GM18951 (cell line): Measurements from ENCODE around the gene TNIP1.
A peak's percentile ranks its signal among the peaks of the same experiment; 100 is the strongest.

Source experiments
- POLR2A ChIP-seq: IDR thresholded peaks from 4 replicates; pipeline ENCODE4 v1.6.1; 2011; ENCODE audit warnings: mild to moderate bottlenecking; ENCODE audit not compliant: insufficient read length, insufficient read depth; ENCODE audit errors: extremely low read depth
- in situ Hi-C: fragments of 300-500 bp; cut with MboI; formaldehyde crosslinking; loops from one replicate; pipeline ENCODE4 v1.12.0; 2022; ENCODE audit warnings: low sequenced_read_pairs, mixed read lengths, inconsistent platforms; ENCODE audit not compliant: unreplicated experiment

Gene TNIP1, protein sequence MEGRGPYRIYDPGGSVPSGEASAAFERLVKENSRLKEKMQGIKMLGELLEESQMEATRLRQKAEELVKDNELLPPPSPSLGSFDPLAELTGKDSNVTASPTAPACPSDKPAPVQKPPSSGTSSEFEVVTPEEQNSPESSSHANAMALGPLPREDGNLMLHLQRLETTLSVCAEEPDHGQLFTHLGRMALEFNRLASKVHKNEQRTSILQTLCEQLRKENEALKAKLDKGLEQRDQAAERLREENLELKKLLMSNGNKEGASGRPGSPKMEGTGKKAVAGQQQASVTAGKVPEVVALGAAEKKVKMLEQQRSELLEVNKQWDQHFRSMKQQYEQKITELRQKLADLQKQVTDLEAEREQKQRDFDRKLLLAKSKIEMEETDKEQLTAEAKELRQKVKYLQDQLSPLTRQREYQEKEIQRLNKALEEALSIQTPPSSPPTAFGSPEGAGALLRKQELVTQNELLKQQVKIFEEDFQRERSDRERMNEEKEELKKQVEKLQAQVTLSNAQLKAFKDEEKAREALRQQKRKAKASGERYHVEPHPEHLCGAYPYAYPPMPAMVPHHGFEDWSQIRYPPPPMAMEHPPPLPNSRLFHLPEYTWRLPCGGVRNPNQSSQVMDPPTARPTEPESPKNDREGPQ

DNA sequence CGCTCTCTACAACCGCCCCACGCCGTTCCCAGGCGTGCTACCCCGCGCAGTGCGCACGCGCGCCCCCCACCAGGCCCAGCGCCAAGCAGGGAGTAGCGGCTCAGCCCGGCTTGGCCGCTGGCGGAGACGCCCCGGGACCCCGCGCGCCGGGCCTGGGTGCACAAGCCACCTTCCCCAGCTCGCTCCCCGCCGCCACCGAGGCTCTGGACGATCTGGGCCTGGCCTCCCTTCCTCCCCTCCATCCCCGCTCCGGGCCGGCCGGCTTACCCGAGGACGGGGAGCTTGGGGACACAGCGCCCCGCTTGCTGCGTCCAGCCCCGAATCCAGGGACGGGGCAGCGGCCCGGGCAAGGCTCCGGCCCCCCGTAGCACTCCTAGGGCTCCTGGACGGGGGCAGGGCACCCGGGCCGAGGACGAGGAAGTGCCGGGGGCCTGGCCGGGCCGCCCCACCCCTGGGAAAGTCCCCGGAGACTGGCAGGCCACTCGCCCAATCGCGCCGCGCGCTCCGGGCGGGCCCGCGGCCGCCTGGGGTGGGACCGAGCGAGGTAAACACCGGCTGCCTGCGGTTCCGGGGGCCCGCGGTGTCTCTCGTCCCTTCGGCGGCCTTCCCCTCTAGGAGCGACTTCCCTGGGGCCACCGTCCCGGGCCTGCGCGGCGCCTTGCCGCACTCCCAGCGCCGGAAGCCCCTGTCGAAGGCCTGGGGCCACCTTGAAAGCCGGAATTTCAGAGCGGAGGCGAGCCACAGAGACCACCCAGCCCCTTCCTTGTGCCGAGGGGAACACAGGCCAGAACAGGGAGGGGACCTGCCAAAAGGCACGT lies at the start of gene TNIP1:
TSS of gene TNIP1 (minus strand) at position 422 of the 818 bp plus-strand sequence. CDS start 15,939 bp downstream, outside the sequence.
- TF ChIP-seq POLR2A, result peak; percentile 77
- in situ Hi-C loops, result no loop called here

DNA sequence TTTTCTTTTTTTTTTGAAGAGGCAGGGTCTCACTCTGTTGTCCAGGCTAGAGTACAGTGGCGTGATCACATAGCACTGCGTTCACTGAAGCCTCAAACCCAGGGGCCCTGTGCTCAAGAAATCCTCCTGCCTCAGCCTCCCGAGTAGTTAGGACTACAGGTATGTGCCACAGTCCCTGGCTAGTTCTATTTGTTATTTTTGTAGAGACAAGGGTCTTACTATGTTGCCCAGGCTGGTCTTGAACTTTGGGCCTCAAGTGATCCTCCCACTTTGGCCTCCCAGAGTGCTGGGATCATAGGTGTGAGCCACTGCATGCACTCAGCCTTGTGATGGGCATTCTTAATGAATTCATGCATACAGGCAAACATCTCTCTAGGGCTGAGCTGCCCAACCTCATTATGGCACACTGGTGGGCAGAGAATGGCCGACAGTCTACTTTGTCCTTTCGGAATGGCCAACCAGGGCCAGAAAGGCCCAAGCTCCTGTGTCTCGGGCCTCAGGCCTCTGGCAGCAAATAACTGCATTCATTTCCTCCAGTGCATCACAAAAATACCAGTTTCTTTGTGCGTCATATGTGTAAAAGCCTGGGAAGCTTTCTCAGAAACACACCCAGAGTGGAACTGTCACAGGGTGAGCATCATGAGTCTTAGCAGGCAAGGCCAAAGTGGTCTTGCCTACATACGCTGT lies 49.5 kb upstream of the TNIP1 start:
- in situ Hi-C loops, result no loop called here
- peak; percentile 5 for TF ChIP-seq POLR2A

DNA sequence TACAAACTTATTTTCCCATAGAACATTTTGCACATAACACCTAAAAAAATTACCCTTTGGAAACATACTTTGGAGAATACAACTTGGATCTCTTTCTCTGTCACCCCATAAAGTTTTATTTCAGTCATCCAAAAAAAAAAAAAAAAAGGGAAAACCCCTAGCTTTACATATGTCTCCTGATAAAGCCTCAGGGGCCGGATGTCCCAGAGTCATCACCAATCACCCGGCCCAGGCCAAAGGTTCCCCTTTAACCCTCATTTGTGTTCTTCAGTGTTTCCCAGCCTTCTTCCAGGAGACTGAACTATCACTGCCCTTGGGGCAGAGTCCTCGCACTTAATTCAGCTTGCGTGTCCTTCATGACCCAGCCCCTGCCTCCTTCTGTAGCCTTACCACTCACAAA lies 48.0 kb upstream of the TNIP1 start:
- in situ Hi-C loops, result no loop called here
- TF ChIP-seq POLR2A, result no peak

DNA sequence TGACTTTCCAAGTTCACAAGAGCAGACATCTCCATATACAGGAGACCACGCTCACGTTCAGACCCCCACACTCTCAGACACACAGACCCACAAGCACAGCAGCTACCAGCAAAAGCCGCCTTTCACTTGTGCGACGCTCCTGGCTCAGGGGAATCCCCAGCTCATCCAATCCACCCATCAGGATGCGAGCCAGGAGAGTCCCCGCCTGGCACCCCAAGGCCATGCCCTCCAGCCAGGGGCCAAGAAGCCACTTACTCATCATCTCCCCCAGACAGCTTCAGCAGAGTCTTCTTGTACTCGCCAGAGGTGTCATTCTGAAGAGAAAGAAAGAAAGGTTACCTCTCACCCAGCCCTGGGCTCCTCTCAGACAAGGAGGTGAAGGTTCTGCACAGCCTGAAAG lies 47.1 kb upstream of the TNIP1 start:
- TF ChIP-seq POLR2A, result no peak
- in situ Hi-C loops, result no loop called here

DNA sequence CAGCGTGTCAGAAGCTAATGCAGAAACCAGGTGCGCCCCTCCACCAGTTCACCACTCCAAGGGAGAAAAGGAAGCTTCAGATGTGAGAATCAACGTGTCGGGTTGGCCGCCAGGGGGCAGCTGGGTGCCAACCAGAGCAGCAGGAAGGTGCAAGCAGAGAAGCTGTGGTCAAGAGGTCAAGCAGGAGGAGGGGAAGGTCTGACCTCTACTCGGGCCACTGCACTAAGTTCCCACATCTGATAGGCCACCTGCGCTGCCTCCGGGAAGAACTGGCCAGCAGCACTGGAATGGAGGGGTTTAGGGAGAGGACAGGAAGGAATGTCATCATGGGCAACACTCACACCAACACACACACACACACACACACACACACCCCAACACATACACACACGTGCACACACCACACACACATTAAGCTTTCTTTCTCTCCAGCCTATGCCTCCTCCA lies 45.4 kb upstream of the TNIP1 start:
- peak; percentile 32 for TF ChIP-seq POLR2A
- in situ Hi-C loops, result no loop called here

DNA sequence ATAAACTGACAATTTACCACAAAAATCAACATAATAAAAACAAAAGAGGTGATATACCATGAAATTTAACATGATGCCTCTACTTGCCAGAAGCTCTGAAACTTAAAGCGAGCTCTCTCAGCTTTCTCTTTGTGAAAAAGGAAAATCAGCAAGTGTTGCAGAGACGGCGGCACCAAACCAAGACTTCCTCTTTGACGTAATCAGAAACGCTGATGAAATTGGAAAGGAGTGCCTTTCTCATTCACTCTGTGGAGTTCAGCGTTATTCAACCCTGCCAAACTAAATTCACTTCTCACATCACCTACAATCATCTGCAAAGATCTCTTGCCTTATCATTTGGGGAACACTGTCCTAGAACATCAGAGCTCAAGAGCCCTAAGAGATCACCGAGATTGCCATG lies 44.6 kb upstream of the TNIP1 start:
- in situ Hi-C loops, result no loop called here

DNA sequence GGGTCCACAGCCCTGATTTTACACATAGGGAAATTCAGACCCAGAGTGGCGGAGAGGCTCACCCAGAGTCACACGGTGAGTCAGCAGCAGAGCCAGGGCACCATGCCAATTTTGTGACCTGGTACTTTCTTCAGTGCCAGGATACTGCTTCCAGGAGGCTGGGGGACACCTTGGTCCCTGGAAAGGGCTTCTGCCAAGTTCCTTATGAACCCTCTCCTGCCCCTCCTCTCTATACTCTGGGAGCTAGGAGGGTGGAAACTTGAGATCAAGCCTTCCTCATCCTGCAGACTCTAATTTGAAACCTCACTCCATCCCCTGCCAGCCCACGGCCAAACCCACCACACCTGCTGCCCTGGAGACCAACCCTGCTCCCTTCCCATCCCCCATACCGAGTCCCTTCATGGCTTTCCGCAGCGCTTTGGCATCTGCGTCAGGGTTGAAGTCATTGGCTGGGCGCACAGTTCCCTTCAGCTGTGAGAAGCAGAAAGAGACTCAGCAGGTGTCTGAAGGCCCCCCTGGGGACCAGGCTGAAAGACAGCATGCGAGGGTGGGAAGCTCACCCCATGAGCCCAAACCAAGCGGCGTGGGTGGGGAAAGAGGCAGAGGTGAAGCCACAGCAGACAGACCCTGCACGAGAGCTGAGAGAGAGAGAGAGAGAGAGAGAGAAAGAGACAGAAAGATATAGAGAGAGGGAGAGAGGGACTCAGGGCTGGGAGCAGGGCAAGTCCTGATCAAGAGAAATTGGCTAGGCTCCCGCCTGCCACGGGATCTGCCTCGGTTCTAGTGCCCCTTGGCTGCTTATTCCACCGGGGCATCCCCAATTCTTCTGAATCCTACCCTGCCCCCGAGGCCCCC lies 43.3 kb upstream of the TNIP1 start:
- peak; percentile 15 for TF ChIP-seq POLR2A

More for the DNA sequence above, 44.6 kb upstream of the TNIP1 start:
- TF ChIP-seq POLR2A, result no peak

DNA sequence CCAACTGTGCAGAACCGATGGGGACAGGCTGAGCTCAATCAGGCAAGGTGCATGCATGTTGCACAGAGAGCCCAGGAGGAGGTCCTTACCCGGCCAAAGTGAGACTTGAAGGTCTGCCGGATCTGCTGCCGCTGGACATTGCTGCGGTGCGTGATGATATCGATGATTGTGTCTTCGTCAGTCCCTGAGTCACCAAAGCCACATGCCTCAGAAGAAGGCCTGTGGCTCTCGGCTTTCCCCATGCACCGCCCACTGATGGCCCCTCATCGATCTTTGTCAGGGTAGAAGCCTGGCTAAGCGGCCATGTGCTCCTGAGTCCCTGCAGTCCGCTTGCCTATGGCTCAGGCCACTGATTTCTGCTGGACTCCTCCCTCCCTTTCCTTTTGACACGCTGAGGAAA lies 42.0 kb upstream of the TNIP1 start:
- in situ Hi-C loops, result no loop called here
- TF ChIP-seq POLR2A, result no peak

More for the DNA sequence above, 43.3 kb upstream of the TNIP1 start:
- in situ Hi-C loops, result no loop called here

DNA sequence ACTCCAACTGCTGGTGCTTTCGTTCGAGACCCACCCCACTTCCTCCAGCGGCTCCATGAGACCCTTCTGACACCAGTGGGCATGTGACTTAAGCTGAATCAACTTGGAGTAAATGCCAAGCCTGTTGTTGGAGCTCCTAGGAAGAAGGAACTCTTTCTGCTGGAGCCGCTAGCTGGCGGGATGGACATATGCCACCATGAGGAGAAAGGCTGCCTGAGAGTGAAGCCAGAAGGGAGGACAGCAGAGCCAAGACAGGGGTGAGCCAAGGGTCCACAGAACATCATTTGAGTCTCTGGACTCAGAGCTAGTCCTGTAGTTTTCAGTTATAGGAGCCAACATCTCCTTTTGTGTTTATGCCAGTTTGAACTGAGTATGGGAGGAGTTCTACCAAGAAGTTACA lies 40.8 kb upstream of the TNIP1 start:
- in situ Hi-C loops, result no loop called here
- TF ChIP-seq POLR2A, result no peak

DNA sequence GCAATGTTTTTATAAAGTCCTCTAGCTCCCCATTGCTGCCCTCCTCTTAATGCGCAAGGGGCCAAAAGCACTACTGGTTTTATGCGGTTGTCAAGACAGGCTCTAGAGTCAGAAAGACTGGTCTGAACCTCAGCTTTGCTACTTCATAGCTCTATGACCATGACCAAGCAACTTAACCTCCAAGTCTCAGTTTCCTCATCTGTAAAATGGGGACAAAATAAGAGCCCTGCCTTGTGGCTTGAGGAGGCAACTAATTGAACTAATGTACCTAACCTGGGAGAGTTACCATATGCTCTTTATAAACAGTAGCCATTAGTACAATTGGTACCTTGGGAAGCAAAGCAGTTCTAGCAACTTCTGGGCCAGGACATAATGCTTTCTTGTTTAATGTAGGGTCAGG lies 40.3 kb upstream of the TNIP1 start:
- in situ Hi-C loops, result no loop called here
- TF ChIP-seq POLR2A, result no peak

DNA sequence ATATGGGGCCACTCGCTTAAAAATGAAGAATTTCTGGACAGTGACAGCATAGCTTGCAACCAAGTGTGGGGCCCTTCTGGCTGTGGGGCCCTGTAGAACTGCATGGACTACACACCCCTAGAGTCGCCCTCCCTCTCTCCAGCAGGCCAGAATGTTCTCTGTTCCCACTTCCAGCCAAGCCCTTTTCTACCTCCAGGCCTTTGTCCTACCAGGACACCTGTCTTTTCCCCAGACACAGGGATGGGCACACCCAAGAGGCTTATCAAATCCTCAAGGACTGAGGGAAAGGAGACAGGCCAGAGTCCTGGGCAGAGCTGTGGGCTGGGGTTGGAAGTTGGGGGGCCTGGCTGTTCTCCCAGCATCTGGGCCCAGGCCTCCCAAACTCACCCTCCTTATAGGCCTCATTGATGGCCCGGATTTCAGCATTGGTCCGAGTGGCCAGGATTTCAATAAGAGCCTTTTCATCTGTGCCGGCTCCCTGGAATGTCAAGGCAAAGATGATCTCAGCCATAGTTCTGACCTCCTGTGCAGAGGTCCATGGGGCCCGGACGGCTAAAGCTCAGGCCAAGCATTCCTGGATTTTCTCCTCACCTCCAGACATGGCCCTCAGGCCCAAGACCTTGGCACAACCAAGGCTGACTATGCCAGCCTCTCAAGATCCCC lies 38.2 kb upstream of the TNIP1 start:
- no peak for TF ChIP-seq POLR2A
- in situ Hi-C loops, result loop anchor here (5.0 kb wide), 1 partner anchor 67 kb away; no protein-coding TSS in a partner anchor
